ENCODE data around the gene APOBEC3G. TPM values are rescaled to one million over a fixed set of nuclear protein-coding genes. Genes with fewer than 3 reads are reported as not detected.

Gene APOBEC3G
- total RNA-seq, 4 donors from 2014 or later: 7.2 to 17.7 (median 9.9) TPM

DNA sequence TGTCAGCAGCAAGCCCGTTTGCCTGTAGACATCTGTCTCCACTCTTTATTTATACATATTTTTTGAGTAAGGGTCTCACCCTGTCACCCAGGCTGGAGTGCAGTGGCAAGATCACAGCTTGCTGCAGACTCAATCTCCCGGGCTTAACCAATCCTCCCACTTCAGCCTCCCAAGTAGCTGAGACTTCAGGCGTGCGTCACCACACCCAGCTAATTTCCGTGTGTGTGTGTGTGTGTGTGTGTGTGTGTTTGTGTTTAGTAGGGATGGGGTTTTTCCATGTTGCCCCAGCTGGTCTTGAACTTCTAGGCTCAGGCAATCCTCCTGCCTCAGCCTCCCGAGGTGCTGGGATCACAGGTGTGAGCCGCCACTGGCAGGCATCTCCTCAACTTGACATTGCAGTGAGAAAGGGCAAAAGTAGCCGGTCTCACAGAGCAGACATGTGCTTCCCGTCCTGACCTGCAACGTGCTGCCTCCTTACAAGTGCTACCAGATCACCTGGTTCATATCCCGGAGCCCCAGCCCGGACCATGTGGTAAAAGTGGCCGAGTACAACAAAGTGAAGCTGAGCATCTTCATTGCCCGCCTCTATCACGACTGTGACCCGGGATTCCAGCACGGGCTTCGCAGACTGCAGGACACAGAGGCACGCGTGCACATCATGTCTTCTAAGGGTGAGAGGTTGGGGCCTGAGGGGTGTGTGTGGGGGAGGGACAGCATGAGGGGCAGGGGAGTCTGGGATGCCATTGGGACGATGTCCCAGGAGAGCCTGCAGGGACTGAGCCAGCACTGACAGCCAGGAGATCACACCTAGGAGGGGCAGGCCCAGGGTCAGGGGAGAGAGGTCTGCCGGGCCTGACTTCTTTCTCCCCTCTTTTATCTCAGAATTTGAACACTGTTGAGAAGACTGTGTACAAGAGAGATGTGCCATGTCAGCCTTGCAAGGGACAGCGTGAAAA lies 14.3 kb downstream of the APOBEC3G start:
- H3K27ac ChIP-seq: no peak overlapping the region
- H3K9me3 ChIP-seq: no peaks in the 10 kb centered on the region
- intact Hi-C loops (cut with DNase I): no loop called here
- no peak for DNase-seq
- no peak overlapping the region for H3K4me3 ChIP-seq (replicated peaks in 1 of 3)
- TF ChIP-seq CTCF (IDR thresholded peaks at IDR 0.05): no peak
- TF ChIP-seq POLR2A (IDR thresholded peaks at IDR 0.05): no peak
- no peaks in the 10 kb centered on the region for H3K27me3 ChIP-seq
- 75 to 85% methylated on average over 17 to 23 of the region's 23 CpGs for WGBS, 2 donors
- peaks cover 0 to 4% of the 10 kb centered on the region in 2 donors for H3K4me1 ChIP-seq
- H3K36me3 ChIP-seq: no peaks in the 10 kb centered on the region

- WGBS, 2 donors: 71 to 79% methylated on average over 8 of the region's 8 CpGs
- no peaks in the 10 kb centered on the region for H3K9me3 ChIP-seq
- no peak overlapping the region for H3K4me3 ChIP-seq (replicated peaks in 1 of 3)
- H3K36me3 ChIP-seq: no peaks in the 10 kb centered on the region
- no peak for TF ChIP-seq POLR2A (IDR thresholded peaks at IDR 0.05)
- no peak for TF ChIP-seq CTCF (IDR thresholded peaks at IDR 0.05)
- H3K27me3 ChIP-seq: no peaks in the 10 kb centered on the region
- no peak for DNase-seq
- no peak overlapping the region for H3K27ac ChIP-seq
- intact Hi-C loops (cut with DNase I): no loop called here
- peaks cover 0 to 4% of the 10 kb centered on the region in 2 donors for H3K4me1 ChIP-seq
Observed at GRCh38 chr22:39092111-39092862, 15.2 kb downstream of the APOBEC3G start.

DNA sequence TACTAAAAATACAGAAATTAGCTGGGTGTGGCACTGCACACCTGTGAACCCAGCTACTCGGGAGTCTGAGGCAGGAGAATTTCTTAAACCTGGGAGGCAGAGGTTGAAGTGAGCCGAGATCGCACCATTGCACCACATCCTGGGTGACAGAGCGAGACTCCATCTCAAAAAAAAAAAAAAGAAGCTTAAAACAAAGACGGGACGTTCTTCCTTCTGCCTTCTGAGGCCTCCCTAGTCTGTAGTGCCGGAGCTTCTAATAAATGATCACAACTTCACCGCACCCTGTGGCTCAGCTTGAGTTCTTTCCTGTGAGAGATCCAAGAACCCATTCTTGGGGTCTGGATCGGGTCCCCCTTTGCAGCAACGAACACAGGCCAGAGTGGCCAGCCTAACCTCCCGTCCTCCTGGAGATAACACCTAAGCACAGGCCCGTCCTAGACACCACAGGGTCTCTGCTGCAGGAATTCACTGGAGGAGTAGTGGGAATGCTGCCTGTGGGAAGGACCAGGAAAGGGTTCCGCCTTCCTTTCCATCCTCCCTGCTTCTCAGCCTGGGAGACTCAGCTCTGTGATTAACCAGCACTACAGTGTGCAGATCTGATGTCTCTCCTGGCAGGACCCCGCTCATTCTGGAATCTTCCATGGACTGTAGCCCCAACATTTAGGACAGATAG lies 17.8 kb downstream of the APOBEC3G start:
- Histone ChIP-seq H3K27me3 (no peaks in the 10 kb centered on the region), H3K9me3 (no peaks in the 10 kb centered on the region), H3K4me1 (no peaks in the 10 kb centered on the region), H3K4me3 (replicated peaks in 1 of 3) (no peak overlapping the region), H3K36me3 (no peaks in the 10 kb centered on the region), H3K27ac (no peak overlapping the region)
- intact Hi-C loops (cut with DNase I): no loop called here
- WGBS, 2 donors: 90 to 92% methylated on average over 11 to 14 of the region's 14 CpGs
- TF ChIP-seq CTCF (IDR thresholded peaks at IDR 0.05) (no peak), POLR2A (IDR thresholded peaks at IDR 0.05) (no peak)
- DNase-seq: no peak

- H3K36me3 ChIP-seq: no peaks in the 10 kb centered on the region
- no peaks in the 10 kb centered on the region for H3K9me3 ChIP-seq
- peaks cover 0 to 4% of the 10 kb centered on the region in 2 donors for H3K4me1 ChIP-seq
- no peak overlapping the region for H3K4me3 ChIP-seq (replicated peaks in 1 of 3)
- H3K27ac ChIP-seq: no peak overlapping the region
- TF ChIP-seq CTCF (IDR thresholded peaks at IDR 0.05) (no peak), POLR2A (IDR thresholded peaks at IDR 0.05) (no peak)
- DNase-seq: no peak
- intact Hi-C loops (cut with DNase I): no loop called here
- WGBS, 2 donors: 58 to 86% methylated on average over 2 to 3 of the region's 3 CpGs
- H3K27me3 ChIP-seq: no peaks in the 10 kb centered on the region
Observed at GRCh38 chr22:39095971-39096370, 18.9 kb downstream of the APOBEC3G start.

All from thyroid gland (tissue), 4 donors.